ENCODE data around the gene AMHR2. TPM values are rescaled to one million over a fixed set of nuclear protein-coding genes. Genes with fewer than 3 reads are reported as not detected.
A peak's percentile ranks its signal among the peaks of the same experiment; 100 is the strongest.

AMHR2 gene
- total and polyA plus RNA-seq, 9 of the 15 experiments (the other 6 are each of a cell fraction or from before 2014, with no cell fraction given) = 8.9 to 49.7 (median 19.3) TPM

DNA sequence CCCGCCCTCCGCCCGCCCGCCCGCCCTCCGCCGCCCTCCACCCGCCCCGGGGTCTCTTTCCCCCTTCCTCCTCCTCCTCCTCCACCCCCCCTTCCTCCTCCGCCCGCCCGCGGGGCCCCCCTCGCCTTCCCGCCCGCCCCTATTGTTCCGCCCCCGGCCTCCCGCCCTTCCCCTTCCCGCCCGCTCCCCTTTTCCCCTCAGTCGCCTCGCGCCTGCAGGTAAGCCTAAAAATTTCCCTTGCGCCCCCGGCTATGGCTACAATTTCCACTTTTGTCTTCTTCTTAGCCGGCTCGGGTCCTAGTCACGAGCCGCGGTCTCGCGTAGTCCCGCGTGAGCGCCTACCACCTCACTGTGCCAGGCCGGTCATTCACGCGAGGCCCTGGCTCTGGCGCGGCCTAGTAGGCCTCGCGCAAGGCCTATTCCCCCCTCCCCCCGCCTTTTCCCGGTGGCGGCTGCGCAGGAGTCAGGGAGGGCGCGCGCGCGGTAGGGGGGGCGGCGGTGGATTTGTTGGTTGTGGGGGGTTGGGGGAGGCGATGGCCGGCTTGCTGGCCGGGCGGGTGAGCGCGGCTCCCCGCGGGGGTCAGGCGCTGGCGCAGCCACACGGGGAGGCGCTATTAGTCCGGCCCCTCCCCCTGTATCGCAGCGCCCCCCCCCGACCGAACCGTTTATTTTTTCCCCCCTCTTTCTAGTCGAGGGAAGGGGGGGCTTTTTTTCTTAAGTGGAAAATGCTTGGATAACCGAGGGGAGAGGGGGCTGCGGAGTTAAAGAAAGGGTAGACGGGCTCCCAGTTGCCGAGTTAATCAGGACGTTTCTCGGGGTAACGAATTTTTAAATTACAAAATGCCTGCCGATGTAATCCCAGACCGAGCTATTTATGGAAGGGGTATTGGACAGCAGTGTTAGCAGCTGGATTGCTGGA, 28.8 kb downstream of the AMHR2 start (continued):
- TF ChIP-seq ZNF76 (CRISPR knock-in tag; IDR thresholded peaks at IDR 0.05; ENCODE audit: borderline replicate concordance) = no peak
- TF ChIP-seq SUPT5H (IDR thresholded peaks at IDR 0.05) = peak; percentile 64
- peak; percentile 98 for TF ChIP-seq RBM22 (IDR thresholded peaks at IDR 0.05; ENCODE audit: low read depth, low read length, poor library complexity, severe bottlenecking)
- TF ChIP-seq ZNF431 (CRISPR knock-in tag; IDR thresholded peaks at IDR 0.05) = peak; percentile 73; the same call in 1 of the 2 replicates
- TF ChIP-seq PPARD (CRISPR knock-in tag; IDR thresholded peaks at IDR 0.05) = no peak
- TF ChIP-seq ZNF668 (CRISPR knock-in tag; IDR thresholded peaks at IDR 0.05) = no peak
- TF ChIP-seq ZNF695 (CRISPR knock-in tag; IDR thresholded peaks at IDR 0.05) = no peak
- TF ChIP-seq NR2F6 (CRISPR knock-in tag; IDR thresholded peaks at IDR 0.05) = no peak
- TF ChIP-seq ETS2 (tag; IDR thresholded peaks at IDR 0.05; ENCODE audit: borderline replicate concordance, poor library complexity, severe bottlenecking) = no peak
- TF ChIP-seq KLF10 (CRISPR knock-in tag; IDR thresholded peaks at IDR 0.05) = no peak
- TF ChIP-seq, protein P1, sequence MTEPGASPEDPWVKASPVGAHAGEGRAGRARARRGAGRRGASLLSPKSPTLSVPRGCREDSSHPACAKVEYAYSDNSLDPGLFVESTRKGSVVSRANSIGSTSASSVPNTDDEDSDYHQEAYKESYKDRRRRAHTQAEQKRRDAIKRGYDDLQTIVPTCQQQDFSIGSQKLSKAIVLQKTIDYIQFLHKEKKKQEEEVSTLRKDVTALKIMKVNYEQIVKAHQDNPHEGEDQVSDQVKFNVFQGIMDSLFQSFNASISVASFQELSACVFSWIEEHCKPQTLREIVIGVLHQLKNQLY (CRISPR knock-in tag; conservative IDR thresholded peaks at IDR 0.05) = no peak
- no peak for TF ChIP-seq ZSCAN29 (IDR thresholded peaks at IDR 0.05)
- peak; percentile 84 for TF ChIP-seq U2AF1 (optimal IDR thresholded peaks at IDR 0.05; ENCODE audit: low read depth, low read length)
- TF ChIP-seq IFI16 (CRISPR knock-in tag; IDR thresholded peaks at IDR 0.05) = no peak
- TF ChIP-seq, protein P2, sequence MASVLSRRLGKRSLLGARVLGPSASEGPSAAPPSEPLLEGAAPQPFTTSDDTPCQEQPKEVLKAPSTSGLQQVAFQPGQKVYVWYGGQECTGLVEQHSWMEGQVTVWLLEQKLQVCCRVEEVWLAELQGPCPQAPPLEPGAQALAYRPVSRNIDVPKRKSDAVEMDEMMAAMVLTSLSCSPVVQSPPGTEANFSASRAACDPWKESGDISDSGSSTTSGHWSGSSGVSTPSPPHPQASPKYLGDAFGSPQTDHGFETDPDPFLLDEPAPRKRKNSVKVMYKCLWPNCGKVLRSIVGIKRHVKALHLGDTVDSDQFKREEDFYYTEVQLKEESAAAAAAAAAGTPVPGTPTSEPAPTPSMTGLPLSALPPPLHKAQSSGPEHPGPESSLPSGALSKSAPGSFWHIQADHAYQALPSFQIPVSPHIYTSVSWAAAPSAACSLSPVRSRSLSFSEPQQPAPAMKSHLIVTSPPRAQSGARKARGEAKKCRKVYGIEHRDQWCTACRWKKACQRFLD (CRISPR knock-in tag; IDR thresholded peaks at IDR 0.05) = peak; percentile 69; the same call in 1 of the 2 replicates
- peak; percentile 66; the same call in 1 of the 2 replicates for TF ChIP-seq RB1 (IDR thresholded peaks at IDR 0.05; ENCODE audit: low read depth)
- TF ChIP-seq PCBP1 (IDR thresholded peaks at IDR 0.05; ENCODE audit: low read depth, low read length, poor library complexity, severe bottlenecking) = peak; percentile 97
- TF ChIP-seq ETV1 (tag; conservative IDR thresholded peaks at IDR 0.05; ENCODE audit: low read depth) = no peak
- TF ChIP-seq, protein P3, sequence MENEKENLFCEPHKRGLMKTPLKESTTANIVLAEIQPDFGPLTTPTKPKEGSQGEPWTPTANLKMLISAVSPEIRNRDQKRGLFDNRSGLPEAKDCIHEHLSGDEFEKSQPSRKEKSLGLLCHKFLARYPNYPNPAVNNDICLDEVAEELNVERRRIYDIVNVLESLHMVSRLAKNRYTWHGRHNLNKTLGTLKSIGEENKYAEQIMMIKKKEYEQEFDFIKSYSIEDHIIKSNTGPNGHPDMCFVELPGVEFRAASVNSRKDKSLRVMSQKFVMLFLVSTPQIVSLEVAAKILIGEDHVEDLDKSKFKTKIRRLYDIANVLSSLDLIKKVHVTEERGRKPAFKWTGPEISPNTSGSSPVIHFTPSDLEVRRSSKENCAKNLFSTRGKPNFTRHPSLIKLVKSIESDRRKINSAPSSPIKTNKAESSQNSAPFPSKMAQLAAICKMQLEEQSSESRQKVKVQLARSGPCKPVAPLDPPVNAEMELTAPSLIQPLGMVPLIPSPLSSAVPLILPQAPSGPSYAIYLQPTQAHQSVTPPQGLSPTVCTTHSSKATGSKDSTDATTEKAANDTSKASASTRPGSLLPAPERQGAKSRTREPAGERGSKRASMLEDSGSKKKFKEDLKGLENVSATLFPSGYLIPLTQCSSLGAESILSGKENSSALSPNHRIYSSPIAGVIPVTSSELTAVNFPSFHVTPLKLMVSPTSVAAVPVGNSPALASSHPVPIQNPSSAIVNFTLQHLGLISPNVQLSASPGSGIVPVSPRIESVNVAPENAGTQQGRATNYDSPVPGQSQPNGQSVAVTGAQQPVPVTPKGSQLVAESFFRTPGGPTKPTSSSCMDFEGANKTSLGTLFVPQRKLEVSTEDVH (IDR thresholded peaks at IDR 0.05; ENCODE audit: low read depth, partially characterized antibody) = peak; percentile 17
- no peak for TF ChIP-seq POLR3G (IDR thresholded peaks at IDR 0.05; ENCODE audit: extremely low read depth, insufficient read length, insufficient replicate concordance)
- TF ChIP-seq, protein P4, sequence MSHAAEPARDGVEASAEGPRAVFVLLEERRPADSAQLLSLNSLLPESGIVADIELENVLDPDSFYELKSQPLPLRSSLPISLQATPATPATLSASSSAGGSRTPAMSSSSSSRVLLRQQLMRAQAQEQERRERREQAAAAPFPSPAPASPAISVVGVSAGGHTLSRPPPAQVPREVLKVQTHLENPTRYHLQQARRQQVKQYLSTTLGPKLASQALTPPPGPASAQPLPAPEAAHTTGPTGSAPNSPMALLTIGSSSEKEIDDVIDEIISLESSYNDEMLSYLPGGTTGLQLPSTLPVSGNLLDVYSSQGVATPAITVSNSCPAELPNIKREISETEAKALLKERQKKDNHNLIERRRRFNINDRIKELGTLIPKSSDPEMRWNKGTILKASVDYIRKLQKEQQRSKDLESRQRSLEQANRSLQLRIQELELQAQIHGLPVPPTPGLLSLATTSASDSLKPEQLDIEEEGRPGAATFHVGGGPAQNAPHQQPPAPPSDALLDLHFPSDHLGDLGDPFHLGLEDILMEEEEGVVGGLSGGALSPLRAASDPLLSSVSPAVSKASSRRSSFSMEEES (CRISPR knock-in tag; IDR thresholded peaks at IDR 0.05) = no peak

Data from K562 (cell line).